GM18858 (cell line): ENCODE measurements around the gene CTBS.
"Not testable (repeated sequence)": the region's sequence is repeated elsewhere in the genome, so short reads cannot be mapped to it uniquely, and the experiment has no call there.

Source experiments
- ATAC-seq: cut with Tn5 transposase; IDR thresholded peaks from one replicate; pipeline ENCODE4 v1.9.1; 2021; ENCODE audit not compliant: unreplicated experiment

The CTBS gene, protein sequence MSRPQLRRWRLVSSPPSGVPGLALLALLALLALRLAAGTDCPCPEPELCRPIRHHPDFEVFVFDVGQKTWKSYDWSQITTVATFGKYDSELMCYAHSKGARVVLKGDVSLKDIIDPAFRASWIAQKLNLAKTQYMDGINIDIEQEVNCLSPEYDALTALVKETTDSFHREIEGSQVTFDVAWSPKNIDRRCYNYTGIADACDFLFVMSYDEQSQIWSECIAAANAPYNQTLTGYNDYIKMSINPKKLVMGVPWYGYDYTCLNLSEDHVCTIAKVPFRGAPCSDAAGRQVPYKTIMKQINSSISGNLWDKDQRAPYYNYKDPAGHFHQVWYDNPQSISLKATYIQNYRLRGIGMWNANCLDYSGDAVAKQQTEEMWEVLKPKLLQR

GRCh38 chr1:84573967-84574842 lies at the start of gene CTBS:
Gene CTBS (minus strand): TSS chr1:84574440. CDS start chr1:84574415, 25 bp downstream.
- ATAC-seq, result peak; percentile 57

DNA sequence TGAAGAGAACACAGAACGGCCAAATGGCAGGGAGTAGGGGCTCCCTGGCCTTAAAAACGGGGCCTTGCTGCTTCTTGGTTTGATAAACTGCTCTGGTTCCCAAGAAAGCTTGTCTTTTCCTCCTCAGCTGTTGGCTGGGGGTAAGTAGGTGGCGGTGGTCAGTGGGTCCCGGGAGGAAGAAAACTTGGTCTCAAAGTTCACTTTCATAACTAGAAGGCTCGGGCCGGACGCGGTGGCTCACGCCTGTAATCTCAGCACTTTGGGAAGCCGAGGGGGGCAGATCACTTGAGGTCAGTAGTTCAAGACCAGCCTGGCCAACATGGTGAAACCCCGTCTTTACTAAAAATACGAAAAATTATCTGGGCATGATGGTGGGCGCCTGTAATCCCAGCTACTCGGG lies 47.3 kb upstream of the CTBS start:
- no peak for ATAC-seq

DNA sequence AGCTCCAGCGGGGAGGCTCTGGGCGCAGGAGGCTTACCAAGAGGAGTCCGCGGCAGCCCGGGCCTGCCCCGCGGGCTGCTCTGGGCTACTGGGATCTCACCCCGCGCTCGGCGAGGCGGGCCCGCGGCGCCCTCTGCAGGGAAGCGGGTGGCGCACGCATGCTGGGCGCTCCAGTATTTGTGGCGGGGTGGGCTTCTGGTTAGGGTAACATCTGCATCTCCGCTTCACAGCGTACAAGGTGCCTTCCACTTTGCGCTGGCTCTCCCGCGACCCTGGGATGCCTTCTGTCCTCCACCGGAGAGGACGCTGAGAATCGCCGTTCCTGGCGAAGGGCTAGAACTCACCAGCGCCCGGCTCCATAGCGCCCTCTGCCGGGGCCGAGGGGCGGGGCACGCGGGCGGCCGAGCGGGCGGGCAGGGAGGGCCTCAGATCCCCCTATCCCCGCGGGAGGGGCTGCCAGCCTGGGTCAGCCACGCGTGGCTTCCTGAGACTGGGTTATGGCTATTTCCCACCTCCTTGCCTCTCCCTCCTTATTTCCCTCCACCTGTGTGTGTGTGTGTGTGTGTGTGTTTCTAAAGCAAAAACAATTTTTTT lies 46.6 kb upstream of the CTBS start:
- peak; percentile 87 for ATAC-seq

GRCh38 chr1:84619383-84620102 lies 45.3 kb upstream of the CTBS start:
- no peak for ATAC-seq

DNA sequence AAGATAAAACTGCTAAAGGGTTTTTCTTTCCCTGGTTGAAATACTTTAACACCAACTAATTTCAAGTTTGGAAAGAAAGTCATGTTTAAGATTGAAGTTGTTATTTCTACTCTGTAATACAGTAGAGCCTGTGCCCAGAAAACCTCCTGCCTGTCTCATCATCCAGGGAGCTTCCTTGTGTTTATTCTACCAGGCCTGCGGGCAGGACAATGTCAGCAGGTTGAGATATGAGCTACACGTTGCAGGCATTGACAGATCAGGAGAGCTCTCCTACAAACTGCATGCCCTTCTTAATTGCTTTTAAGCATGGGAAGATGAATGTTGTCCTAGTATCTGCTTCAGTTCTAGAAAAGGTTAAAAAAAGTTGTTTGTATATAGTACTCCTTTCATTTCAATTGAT lies 43.1 kb upstream of the CTBS start:
- ATAC-seq, result no peak

- ATAC-seq, result no peak
These were observed 41.5 kb upstream of the CTBS start for GRCh38 chr1:84615790-84616189.

- no peak for ATAC-seq
These were observed 39.6 kb upstream of the CTBS start for GRCh38 chr1:84613887-84614286.

GRCh38 chr1:84613026-84613425 lies 38.8 kb upstream of the CTBS start:
- no peak for ATAC-seq

DNA sequence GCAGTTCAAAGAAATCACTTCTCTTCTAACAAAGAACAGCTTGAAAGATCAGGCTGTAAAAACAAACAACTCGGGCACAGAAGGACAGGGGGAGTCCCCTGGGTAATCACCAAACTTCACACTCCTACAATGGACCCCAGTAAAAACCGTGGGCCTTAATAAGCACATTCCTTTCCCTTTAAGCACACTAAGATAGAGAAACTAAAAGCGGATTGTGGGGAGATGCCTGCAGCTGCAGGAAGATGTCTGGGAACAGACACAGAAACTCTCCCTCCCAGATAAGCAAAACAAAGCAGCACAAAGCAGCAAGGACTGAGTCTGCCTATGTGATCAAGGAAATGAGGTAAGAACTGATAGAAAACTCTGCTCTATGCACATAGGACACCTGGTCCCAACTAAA lies 37.6 kb upstream of the CTBS start:
- no peak for ATAC-seq

DNA sequence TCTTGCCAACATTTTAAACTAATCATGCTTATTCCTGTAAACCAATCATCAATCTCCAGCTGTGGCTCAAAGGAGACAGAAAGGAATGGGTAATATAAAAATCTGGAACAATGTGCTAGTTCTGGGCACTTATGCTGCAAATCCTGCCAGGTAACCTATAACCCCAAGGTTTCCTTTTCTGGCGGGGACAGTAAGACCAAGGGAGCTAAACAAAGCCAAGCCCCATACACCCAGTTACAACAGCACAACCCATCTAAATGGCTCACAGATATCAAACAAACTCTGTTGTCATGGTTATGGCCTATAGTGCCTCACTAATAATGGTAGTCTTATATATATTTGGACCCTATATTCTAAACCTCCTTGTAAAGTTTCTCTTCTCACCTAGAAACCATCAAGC lies 36.9 kb upstream of the CTBS start:
- ATAC-seq, result no peak

DNA sequence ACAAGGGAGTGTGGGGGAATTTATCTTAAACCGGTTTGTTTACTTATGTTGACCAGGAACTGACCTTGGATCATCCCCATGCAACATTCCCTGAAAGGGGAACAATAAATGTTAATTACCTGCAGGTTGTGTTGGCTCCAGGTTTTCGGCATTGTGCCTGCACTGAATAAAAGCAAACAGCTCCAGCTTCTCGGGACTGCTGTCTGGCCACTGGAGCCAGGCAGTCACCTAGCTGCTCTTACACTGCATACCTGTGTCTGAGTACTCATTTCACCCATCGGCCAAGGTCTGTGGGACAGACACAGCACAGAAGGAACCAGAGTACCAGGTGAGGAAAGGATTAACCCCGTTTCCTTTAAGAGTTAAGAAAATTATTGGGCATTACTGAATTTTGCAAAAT lies 32.7 kb upstream of the CTBS start:
- no peak for ATAC-seq

DNA sequence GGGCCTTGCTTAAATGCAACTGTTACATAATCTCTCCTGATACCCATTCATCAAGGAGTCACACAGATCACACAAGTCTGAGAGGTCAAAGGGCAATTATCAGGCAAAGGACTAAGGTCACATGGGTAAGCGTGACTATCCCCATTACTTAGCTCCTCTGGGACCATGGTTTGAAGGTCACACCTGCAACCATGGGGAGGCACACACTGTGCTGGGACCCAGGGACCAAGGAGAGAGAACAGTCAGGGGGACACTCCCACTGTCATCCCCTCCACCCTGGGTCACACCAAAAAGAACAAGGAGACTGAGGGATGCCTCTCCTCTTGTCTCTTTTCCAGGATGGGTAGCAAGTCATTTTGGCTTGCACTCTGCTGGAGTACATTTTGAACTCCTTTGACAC lies 30.9 kb upstream of the CTBS start:
- ATAC-seq, result no peak

- ATAC-seq, result no peak
These were observed 29.9 kb upstream of the CTBS start for GRCh38 chr1:84603941-84604830.

DNA sequence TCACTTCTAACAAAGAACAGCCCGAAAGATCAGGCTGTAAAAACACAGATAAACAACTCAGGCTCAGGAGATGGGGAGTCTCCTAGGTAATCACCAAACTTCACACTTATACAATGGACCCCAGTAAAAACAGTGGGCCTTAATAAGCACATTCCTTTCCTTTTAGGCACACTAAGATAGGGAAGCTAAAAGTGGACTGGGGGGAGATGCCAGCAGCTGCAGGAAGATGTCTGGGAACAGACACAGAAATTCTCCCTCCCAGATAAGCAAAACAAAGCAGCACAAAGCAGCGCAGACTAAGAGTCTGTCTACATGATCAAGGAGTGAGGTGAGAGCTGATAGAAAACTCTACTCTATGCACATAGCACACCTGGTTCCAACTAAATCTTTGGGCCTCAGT lies 29.0 kb upstream of the CTBS start:
- ATAC-seq, result no peak

DNA sequence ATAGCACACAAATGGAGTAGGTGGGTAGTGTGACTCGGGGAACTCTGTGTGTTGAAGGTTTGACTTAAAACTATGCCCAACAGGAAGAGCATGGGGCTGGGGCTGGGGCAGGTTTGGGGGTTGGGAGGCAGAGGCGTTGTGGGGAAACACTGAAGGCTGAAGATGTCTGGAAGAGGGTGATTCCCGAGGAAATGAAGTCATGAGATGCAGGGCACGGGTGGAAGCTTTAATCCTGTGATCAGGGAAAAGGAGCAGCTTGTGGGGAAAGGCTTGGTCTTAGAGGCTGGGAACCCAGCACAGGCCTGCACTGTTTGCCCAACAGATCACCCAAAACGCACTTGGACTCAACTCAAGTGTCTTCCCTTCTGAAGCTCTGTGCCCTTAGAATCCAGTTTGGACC lies 26.6 kb upstream of the CTBS start:
- ATAC-seq, result no peak

- ATAC-seq, result peak; percentile 82
These were observed 24.9 kb upstream of the CTBS start for GRCh38 chr1:84598846-84599741.

DNA sequence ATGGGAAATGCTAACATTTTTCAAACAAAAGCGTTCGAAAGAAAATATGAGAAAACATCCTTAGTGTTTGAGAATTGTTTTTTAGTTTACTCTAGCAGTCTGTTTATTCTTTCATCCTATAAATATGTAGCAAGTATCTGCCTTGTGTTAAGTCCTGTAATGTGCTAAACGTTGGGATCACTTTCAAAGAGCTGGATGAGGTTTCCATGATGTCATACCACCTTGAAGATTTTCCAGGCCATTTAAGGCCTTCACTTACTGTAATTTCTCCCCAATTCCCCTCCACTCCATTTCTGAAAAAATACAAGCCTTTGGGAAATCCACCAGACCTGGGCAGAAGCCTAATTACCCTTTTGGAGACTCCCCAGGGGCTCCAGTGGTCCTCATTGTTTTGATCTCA lies 24.2 kb upstream of the CTBS start:
- ATAC-seq, result no peak

DNA sequence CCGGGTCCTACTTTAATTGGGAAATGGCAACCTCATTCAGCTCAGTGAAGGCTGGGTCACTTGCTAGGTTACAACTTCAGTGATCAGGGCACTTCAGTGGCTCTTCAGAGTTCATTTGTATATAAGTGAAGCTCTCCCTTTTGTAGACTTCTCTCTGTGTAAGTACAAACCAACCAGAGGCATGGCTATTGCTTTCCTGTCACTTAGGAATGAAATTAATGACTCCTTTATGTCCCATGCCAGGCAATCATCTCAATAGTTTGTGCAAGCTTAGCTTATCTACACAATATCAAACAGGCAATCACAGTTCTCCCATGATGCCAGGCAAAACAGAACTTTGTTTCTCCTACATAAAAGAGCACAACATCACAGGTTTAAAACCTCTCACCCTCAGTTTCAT lies 22.8 kb upstream of the CTBS start:
- no peak for ATAC-seq

GRCh38 chr1:84594959-84595358 lies 20.7 kb upstream of the CTBS start:
- not testable (repeated sequence) for ATAC-seq
